ENCODE measurements around the gene EVI2A.
"Not testable (repeated sequence)": the region's sequence is repeated elsewhere in the genome, so short reads cannot be mapped to it uniquely, and the experiment has no call there.

The EVI2A gene

GRCh38 chr17:31355935-31356334, 34.5 kb upstream of the EVI2A start:
- Histone ChIP-seq H4K20me1 (ENCODE audit: insufficient read depth, low read length, poor library complexity, severe bottlenecking) (no peaks in the 10 kb centered on the region), H3K4me3 (ENCODE audit: low read length, poor library complexity, severe bottlenecking) (no peak overlapping the region), H3K9me3 (ENCODE audit: insufficient read depth, low read depth, low read length) (no peaks in the 10 kb centered on the region), H3F3A (ENCODE audit: low read depth) (no peaks in the 10 kb centered on the region), H2AFZ (ENCODE audit: low read length) (no peak overlapping the region), H3K79me2 (ENCODE audit: insufficient read depth, low read length) (no peaks in the 10 kb centered on the region), H3K4me2 (ENCODE audit: low read depth, low read length, poor library complexity, severe bottlenecking) (no peak overlapping the region), H3K4me1 (ENCODE audit: insufficient read depth, low read length, poor library complexity, severe bottlenecking) (no peaks in the 10 kb centered on the region), H3K9me2 (replicated peaks; ENCODE audit: low read depth, low read length) (no peaks in the 10 kb centered on the region), H3K36me3 (ENCODE audit: insufficient read depth, low read length) (peaks cover 57% of the 10 kb centered on the region; the same call in 1 of the 2 replicates), H3K9ac (ENCODE audit: low read depth, low read length, poor library complexity, severe bottlenecking) (no peak overlapping the region), H3K27me3 (ENCODE audit: insufficient read depth, low read length, poor library complexity, severe bottlenecking) (no peaks in the 10 kb centered on the region)
- no peak for TF ChIP-seq CTCF (conservative IDR thresholded peaks at IDR 0.05; ENCODE audit: low read length)
- no peak for TF ChIP-seq EZH2phosphoT487 (IDR thresholded peaks at IDR 0.05; ENCODE audit: borderline replicate concordance)

GRCh38 chr17:31349454-31349853, 28.0 kb upstream of the EVI2A start:
- no peaks in the 10 kb centered on the region for H4K20me1 ChIP-seq (ENCODE audit: insufficient read depth, low read length, poor library complexity, severe bottlenecking)
- no peak overlapping the region for H3K9ac ChIP-seq (ENCODE audit: low read depth, low read length, poor library complexity, severe bottlenecking)
- H3K4me1 ChIP-seq (ENCODE audit: insufficient read depth, low read length, poor library complexity, severe bottlenecking), result peaks cover 4% of the 10 kb centered on the region
- H3K27me3 ChIP-seq (ENCODE audit: insufficient read depth, low read length, poor library complexity, severe bottlenecking), result no peaks in the 10 kb centered on the region
- no peak overlapping the region for H3K4me2 ChIP-seq (ENCODE audit: low read depth, low read length, poor library complexity, severe bottlenecking)
- H3K9me2 ChIP-seq (replicated peaks; ENCODE audit: low read depth, low read length), result no peaks in the 10 kb centered on the region
- no peaks in the 10 kb centered on the region for H3F3A ChIP-seq (ENCODE audit: low read depth)
- H2AFZ ChIP-seq (ENCODE audit: low read length), result no peak overlapping the region
- H3K9me3 ChIP-seq (ENCODE audit: insufficient read depth, low read depth, low read length), result no peaks in the 10 kb centered on the region
- TF ChIP-seq EZH2phosphoT487 (IDR thresholded peaks at IDR 0.05; ENCODE audit: borderline replicate concordance) (no peak), CTCF (conservative IDR thresholded peaks at IDR 0.05; ENCODE audit: low read length) (no peak)
- H3K36me3 ChIP-seq (ENCODE audit: insufficient read depth, low read length), result peaks cover 35% of the 10 kb centered on the region; the same call in 1 of the 2 replicates
- H3K79me2 ChIP-seq (ENCODE audit: insufficient read depth, low read length), result no peaks in the 10 kb centered on the region
- no peak overlapping the region for H3K4me3 ChIP-seq (ENCODE audit: low read length, poor library complexity, severe bottlenecking)

- not testable (repeated sequence) for H4K20me1 ChIP-seq (ENCODE audit: insufficient read depth, low read length, poor library complexity, severe bottlenecking); H3K4me2 ChIP-seq (ENCODE audit: low read depth, low read length, poor library complexity, severe bottlenecking); H3K27me3 ChIP-seq (ENCODE audit: insufficient read depth, low read length, poor library complexity, severe bottlenecking); H2AFZ ChIP-seq (ENCODE audit: low read length); H3K79me2 ChIP-seq (ENCODE audit: insufficient read depth, low read length); H3K9me3 ChIP-seq (ENCODE audit: insufficient read depth, low read depth, low read length); H3K9ac ChIP-seq (ENCODE audit: low read depth, low read length, poor library complexity, severe bottlenecking); H3K4me3 ChIP-seq (ENCODE audit: low read length, poor library complexity, severe bottlenecking); H3K9me2 ChIP-seq (replicated peaks; ENCODE audit: low read depth, low read length); H3F3A ChIP-seq (ENCODE audit: low read depth); H3K4me1 ChIP-seq (ENCODE audit: insufficient read depth, low read length, poor library complexity, severe bottlenecking)
- H3K36me3 ChIP-seq (ENCODE audit: insufficient read depth, low read length), result peaks cover 22% of the 10 kb centered on the region; the same call in 1 of the 2 replicates
These were observed 23.8 kb upstream of the EVI2A start for GRCh38 chr17:31345191-31345747.

Data from Loucy (cell line).